Amniotic epithelial cell (primary cell): Measurements from ENCODE around the gene SPRR1B.
A peak's percentile ranks its signal among the peaks of the same experiment; 100 is the strongest.
"Not testable (repeated sequence)": the region's sequence is repeated elsewhere in the genome, so short reads cannot be mapped to it uniquely, and the experiment has no call there.

Experiments used
- DNase-seq: peaks from one replicate; pipeline ENCODE4 v3.0.0-alpha.2; 2010; ENCODE audit warnings: low read depth

Gene SPRR1B

DNA sequence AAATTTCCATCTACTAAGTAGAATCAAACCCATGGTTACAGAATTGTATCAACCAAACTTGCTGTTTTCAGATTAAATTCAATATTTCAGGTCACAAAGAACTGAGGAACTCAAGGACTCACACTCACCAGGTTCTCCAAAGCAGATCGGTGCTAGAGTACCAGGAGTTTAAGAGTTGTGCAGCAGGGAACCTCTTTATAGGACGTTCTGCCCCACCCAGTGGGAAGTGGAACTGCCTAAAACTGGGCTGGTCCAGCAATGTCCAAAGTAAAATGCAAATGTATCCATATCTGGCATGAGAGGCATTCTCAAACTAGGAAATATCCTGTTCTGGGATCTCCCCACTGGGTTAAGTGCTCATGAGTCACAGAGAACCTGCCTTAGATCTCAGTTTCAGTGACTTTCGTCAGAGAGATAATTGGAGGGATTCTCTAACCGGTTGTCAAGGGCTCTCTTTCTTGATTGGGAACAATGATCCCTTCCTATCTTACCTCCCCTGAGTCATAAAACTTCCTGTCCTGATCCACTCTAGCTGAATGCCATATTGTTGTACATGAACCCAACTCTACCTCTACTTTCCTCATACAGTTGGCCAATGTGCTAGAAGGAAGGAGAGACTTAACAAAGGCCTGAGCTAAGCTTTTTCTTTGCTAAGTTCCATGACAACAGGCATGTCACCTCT, 10.1 kb downstream of the SPRR1B start, which contains the start of gene SPRR2D:
SPRR2D (minus strand) TSS at position 171 of the 682 bp plus-strand sequence. CDS start 774 bp downstream, outside the sequence.
- no peak for DNase-seq

DNA sequence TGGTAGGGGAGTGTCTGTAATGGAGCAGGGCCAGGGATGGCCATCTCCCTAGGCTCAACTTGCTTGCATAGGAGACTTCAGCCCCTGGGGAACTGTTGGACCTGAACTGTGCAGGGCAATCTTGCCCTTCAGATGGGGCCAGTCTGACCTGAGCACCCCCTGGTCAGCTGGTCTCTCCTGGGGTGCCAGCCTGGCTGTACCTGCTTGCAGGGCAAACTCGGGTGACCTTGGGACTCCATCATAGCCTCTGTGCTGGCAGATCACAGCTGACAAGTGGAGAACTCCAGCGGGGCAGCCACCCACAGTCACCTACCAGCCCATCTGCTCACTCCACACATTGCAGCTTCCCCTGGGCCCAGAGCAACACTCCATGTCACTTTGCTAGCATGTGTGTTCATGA, 18.2 kb downstream of the SPRR1B start:
- DNase-seq: no peak

DNA sequence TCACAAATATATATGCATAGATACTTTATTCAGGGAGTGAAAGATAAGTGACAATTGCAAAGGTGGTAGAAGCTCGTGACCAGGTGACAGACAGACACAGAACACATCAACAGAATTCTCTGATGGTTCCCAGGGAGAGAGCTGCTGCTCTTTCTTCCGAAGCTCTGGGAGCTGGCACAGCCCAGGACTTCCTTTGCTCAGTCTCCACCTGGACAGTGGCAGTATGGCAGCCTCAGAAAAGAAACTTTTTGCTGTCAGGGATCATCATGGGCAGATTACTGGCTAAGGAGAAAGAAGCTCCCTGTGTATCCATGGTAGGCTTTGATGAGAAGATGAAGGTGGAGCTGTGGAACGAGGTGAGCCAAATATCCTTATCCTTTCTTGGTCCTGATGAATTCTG, 25.1 kb downstream of the SPRR1B start:
- DNase-seq: not testable (repeated sequence)

DNA sequence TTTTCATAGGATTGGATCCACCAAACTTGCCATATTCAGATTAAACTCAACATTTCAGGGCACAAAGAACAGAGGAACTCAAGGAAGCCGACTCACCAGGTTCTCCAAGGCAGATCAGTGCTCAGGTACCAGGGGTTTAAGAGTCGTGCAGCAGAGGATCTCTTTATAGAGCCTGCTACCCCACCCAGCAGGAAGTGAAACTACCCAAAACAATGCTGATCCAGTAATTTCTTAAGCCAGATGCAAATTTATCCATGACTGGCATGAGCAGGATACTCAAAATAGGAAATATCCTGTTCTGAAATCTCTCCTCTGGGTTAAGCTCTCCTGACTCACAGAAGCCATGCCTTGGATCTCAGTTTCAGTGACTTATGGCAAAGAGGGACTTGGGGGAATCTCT, 26.4 kb downstream of the SPRR1B start, which contains the start of gene SPRR2A:
SPRR2A (minus strand) TSS at position 138 of the 400 bp plus-strand sequence. CDS start 777 bp downstream, outside the sequence.
- no peak for DNase-seq

DNA sequence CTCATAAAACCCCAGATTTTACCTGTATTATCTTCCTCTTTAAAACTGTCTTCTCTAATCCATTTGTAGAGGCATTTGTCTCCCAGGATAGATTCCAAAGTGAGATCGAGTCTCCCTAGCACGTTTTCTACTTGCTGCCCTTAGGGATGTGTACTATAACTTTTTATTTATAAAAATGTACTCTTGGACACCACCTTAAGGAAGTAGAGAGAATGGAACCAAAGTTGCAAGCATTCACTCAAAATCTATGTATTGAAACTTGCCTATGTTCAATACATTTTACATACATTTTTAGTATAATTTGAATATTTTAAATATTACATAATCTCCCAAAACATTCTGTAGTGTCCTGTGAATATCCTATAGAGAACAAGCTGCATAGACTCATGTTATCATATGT, 27.2 kb downstream of the SPRR1B start:
- no peak for DNase-seq

DNA sequence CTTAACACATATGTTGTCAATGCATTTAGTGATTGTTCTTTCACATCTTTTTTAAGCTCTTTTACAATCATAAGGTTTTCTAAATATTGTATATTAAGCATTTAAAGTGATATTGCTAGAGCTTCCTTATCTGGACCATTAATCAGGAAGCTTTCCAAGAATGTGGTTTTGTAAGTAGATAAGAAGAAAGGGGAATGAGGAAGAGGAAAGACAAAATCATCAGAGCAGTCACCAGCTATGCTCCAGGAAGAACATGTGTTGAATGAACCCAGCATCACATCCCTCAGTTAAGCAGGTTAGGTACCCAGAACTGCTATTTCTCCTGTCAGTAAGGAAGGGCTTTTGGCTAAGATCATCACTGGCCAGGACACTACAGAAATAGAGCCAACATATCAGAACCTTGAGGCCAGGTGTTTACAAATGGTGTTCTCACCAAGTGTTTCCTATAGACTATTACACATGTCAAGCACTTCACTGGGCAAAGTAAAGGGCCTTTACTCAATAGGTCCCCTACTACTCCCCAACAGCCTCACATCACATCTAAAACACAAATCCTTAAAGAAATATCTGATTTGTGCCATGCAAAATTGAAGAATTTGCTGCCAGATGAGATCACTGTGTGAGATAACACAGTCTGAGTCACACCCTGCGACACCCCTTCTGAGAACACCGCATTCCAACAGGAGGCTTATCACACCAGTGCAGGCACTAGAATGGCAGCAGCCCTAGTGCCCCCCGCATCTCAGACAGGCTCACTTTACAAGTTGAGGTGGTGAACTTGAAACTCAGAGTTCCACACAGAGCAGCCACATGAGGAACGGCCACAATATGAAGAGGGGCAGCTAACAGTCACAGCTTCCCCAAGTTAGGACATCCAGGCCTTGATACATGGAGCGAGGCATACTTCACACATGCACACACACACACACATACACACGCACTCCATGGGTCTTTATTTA, 28.1 kb downstream of the SPRR1B start:
- DNase-seq: peak; percentile 7

DNA sequence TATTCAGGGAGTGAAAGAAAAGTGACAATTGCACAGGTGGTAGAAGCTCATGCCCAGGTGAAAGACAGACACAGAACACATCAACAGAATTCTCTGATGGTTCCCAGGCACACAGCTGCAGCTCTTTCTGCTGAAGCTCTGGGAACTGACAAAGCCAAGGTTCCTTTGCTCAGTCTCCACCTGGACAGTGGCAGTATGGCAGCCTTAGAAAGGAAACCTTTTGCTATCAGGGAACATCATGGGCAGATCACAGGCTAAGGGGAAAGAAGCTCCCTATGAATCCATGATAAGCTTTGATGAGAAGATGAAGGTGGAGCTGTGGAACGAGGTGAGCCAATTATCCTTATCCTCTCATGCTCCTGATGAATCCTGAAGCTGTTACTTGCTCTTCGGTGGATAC, 39.2 kb downstream of the SPRR1B start:
- DNase-seq: no peak

DNA sequence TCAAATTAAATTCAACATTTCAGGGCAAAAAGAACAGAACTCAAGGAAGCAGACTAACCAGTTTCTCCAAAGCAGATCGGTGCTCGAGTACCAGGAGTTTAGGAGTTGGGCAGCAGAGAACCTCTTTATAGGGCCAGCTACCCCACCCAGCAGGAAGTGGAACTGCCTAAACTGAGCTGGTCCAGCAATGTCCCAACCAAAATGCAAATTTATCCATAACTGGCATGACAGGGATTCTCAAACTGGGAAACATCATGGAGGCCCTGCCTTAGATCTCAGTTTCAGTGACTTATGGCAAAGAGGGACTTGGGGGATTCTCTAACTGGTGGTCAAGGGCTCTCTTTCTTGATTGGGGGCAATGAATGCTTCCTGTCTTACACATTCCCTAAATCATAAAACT, 40.5 kb downstream of the SPRR1B start, which contains the start of gene SPRR2B:
SPRR2B (minus strand) TSS at position 101 of the 400 bp plus-strand sequence. CDS start 772 bp downstream, outside the sequence.
- no peak for DNase-seq

DNA sequence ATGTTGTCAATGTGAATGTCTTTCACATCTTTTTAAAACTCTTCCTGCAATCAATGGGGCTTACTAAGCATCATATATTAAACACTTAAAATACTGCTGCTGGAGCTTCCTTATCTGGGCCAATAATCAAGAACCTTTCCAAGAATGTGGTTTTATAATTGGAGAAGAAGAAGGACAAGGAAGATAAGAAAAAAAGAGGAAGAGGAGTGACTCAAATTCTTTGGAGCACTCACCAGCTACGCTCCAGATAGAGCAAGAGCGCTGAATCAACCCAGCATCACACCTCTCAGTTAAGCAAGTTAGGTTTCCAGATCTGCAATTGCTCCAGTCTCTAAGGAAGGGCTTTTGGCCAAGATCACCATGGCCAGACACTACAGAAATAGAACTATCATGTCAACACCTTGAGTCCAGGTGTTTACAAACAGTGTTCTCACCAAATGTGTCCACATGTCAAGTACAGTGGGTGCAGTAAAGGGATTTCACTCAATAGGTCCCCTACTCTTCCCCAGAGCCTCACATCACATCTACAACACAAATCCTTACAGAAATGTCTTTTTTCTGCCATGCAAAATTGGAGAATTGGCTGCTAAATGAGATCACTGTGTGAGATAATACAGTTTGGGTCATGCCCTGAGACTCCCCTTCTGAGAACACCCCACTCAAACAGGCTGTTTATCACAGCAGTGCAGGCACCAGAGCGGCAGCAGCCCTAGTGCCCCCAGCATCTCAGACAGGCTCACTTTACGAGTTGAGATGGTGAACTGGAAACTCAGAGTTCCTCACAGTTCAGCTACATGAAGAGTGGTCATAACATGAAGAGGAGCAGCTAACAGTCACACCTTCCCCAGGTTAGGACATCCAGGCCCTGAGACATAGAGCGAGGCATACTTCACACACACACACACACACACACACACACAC, 42.1 kb downstream of the SPRR1B start:
- no peak for DNase-seq

DNA sequence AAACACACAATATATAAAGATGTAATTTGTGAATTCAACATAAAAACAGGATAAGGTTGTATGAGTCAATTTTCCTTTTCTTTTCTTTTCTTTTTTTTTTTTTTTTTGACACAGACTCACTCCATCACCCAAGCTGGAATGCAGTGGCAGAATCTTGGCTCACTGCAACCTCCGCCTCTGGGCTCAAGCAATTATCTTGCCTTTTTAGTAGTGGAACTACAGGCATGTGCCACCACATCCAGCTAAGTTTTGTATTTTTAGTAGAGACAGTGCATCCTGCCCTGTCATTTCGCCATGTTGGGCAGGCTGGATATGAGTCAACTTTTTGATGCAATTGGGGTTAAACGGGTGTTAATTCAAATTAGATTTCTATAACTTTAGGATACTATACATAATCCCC, 50.7 kb downstream of the SPRR1B start:
- DNase-seq: no peak
